ENCODE data around the gene HAND1. TPM values are rescaled to one million over a fixed set of nuclear protein-coding genes. Genes with fewer than 3 reads are reported as not detected.

Gene HAND1
- total and polyA plus RNA-seq, 9 of the 15 experiments (the other 6 are each of a cell fraction or from before 2014, with no cell fraction given), result not detected

- Histone ChIP-seq H3K4me2 (ENCODE audit: insufficient read depth, low read length) (no peak overlapping the region), H3K27me3 (ENCODE audit: control insufficient read depth in 2 of 2, insufficient read depth in 2 of 2, low read length in 2 of 2) (no peaks in the 10 kb centered on the region), H3K9me1 (ENCODE audit: control insufficient read depth, insufficient read depth, low read length) (no peaks in the 10 kb centered on the region), H3K27ac (ENCODE audit: extremely low read depth, low read depth, low read length) (no peak overlapping the region), H3K9me3 (replicated peaks; ENCODE audit: control insufficient read depth, insufficient read depth, low read depth, low read length) (no peaks in the 10 kb centered on the region), H3K79me2 (ENCODE audit: control insufficient read depth, insufficient read depth, low read length) (no peaks in the 10 kb centered on the region), H2AFZ (ENCODE audit: low read depth, low read length) (no peak overlapping the region), H3K4me1 (replicated peaks in 1 of 2; ENCODE audit: control insufficient read depth in 2 of 2, insufficient read depth in 2 of 2, low read length in 2 of 2) (no peaks in the 10 kb centered on the region; a peak in 1 of 5 replicates), H4K20me1 (replicated peaks; ENCODE audit: control insufficient read depth, insufficient read depth, low read length) (no peaks in the 10 kb centered on the region), H3K36me3 (ENCODE audit: control insufficient read depth, insufficient read depth, low read length) (peaks cover 56% of the 10 kb centered on the region), H3K4me3 (no peak overlapping the region), H3K9ac (ENCODE audit: insufficient read depth in 1 of 2, low read depth in 2 of 2, low read length in 2 of 2) (no peak overlapping the region)
- DNase-seq (ENCODE audit: extremely low read depth in 1 of 4, low spot score in 3 of 4), result no peak
- no peak for ATAC-seq
- FAIRE-seq, result no peak
- in situ Hi-C loops (cut with MboI), result no loop called here
- TF ChIP-seq HCFC1 (IDR thresholded peaks at IDR 0.05; ENCODE audit: low read depth, low read length) (no peak), POLR2B (IDR thresholded peaks at IDR 0.05; ENCODE audit: low read depth, partially characterized antibody) (no peak), PRPF4 (IDR thresholded peaks at IDR 0.05; ENCODE audit: insufficient read depth, low read depth, low read length, poor library complexity, severe bottlenecking) (no peak), NR2C1 (IDR thresholded peaks at IDR 0.05) (no peak), NR2C1 (tag; IDR thresholded peaks at IDR 0.05) (no peak), TARDBP (IDR thresholded peaks at IDR 0.05) (no peak), POLR2AphosphoS2 (IDR thresholded peaks at IDR 0.05; ENCODE audit: low read length) (no peak), SRSF3 (IDR thresholded peaks at IDR 0.05; ENCODE audit: insufficient read depth, low read length) (no peak), ZNF212 (CRISPR knock-in tag; IDR thresholded peaks at IDR 0.05) (no peak), NONO (IDR thresholded peaks at IDR 0.05; ENCODE audit: low read depth in 2 of 2, low read length in 1 of 2) (no peak), MXD1 (CRISPR knock-in tag; IDR thresholded peaks at IDR 0.05; ENCODE audit: borderline replicate concordance, poor library complexity, severe bottlenecking) (no peak), NBN (IDR thresholded peaks at IDR 0.05; ENCODE audit: low read depth) (no peak), PHF20 (IDR thresholded peaks at IDR 0.05; ENCODE audit: partially characterized antibody) (no peak), ZNF79 (CRISPR knock-in tag; IDR thresholded peaks at IDR 0.05; ENCODE audit: low read depth) (no peak)
- WGBS (ENCODE audit: insufficient coverage, low coverage, missing lambda C conversion rate), result 95% methylated on average over 5 of the region's 5 CpGs
- POLR2A ChIA-PET, result no interaction called here
- CTCF ChIA-PET (ENCODE audit: low intra/inter-chr PET ratio), result no interaction called here
- intact Hi-C loops (cut with micrococcal nuclease), result no loop called here
- BruUV-seq (replicated peaks), result no TSS peak
These were observed 22.4 kb downstream of the HAND1 start for GRCh38 chr5:154455585-154455984.
